Coronary artery (tissue), 2 donors: ENCODE measurements around the gene CFAP97.
"Not testable (repeated sequence)": the region's sequence is repeated elsewhere in the genome, so short reads cannot be mapped to it uniquely, and the experiment has no call there.

ENCODE experiments used
- DNase-seq: peaks from one replicate; pipeline ENCODE4 v3.0.0-alpha.2; 2017; ENCODE audit warnings: low spot score
- H3K27ac ChIP-seq, 2 donors: fragments of 200-600 bp; sonication (generic); one replicate each; pipeline ENCODE4 v1.5.1; 2016 to 2019
- H3K4me3 ChIP-seq: fragments of 200-600 bp; sonication (generic); 2 replicates; pipeline ENCODE4 v1.5.1; 2016; ENCODE audit warnings: mild to moderate bottlenecking, moderate library complexity
- CTCF ChIP-seq: fragments of 200-600 bp; sonication (generic); IDR thresholded peaks from one replicate; pipeline ENCODE4 v1.5.1; 2019; ENCODE audit warnings: antibody characterized with exemption

CFAP97 gene

DNA sequence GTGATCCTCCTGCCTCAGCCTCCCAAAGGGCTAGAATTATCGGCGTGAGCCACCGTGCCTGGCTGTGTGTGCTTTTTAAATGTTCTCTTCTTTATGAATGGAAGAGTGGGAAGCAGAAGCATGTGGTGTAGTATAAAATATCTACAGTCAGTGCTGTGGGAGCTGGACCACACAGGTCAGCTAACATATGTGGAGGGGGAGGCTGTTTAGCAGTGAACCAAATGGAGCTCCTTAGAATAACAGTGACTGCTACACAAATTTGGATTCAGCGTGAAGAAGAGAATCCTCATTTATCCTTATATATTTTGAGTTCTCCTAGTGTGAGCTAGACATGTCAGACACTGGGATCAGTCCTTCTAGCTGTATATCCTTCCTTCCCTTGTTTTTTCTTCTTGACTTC, 8.8 kb upstream of the CFAP97 start:
- TF ChIP-seq CTCF = no peak
- H3K27ac ChIP-seq = no peak overlapping the region
- DNase-seq = no peak
- no peak overlapping the region for H3K4me3 ChIP-seq

DNA sequence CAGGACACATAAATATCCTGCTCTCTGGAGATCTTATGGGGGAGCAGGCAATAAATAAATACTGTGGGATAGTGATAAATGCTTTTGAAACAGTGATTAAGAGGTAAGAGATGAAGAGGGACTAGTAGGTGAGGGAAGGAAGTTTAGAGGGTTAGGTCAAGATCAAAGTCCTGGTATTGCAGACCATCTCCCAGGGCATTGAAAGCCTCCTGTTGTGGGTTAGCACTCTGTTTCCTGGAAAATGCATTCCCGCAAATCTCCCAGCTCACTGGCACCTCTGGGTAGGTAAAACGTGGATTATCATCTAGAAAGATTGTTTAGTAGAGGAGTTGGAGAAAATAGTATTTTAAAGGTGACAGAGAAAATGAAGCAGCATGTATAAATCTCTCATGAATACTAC, 7.8 kb upstream of the CFAP97 start:
- H3K4me3 ChIP-seq = peak overlapping the region; percentile 95
- no peak for DNase-seq
- no peak for TF ChIP-seq CTCF
- no peak overlapping the region for H3K27ac ChIP-seq

DNA sequence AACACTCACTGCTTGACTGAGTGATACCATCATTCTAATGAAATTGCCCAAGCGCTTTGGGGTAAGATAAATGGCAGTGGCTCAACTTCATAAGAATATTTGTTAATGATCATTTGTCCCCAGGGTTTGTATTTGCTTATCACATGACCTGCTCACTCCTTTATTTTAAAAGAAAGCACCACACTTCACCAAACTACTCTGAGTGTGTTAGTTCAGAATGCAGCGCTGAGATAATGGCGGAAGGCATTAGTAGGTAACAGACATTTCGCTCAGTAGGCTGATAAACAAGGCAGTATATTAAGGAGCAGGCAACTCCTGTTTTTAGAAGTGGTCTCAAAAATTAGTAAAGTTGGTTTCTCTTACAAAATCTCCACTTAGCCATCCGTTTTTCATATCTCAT, 7.2 kb upstream of the CFAP97 start:
- peak overlapping the region; percentile 76 to 96 for H3K27ac ChIP-seq
- DNase-seq = no peak
- no peak for TF ChIP-seq CTCF
- peak overlapping the region; percentile 95 for H3K4me3 ChIP-seq

- peak overlapping the region; percentile 95 for H3K4me3 ChIP-seq
- H3K27ac ChIP-seq = peak overlapping the region; percentile 76 to 96
- TF ChIP-seq CTCF = no peak
- DNase-seq = no peak
These were observed 6.5 kb upstream of the CFAP97 start for GRCh38 chr4:185210102-185210981.

DNA sequence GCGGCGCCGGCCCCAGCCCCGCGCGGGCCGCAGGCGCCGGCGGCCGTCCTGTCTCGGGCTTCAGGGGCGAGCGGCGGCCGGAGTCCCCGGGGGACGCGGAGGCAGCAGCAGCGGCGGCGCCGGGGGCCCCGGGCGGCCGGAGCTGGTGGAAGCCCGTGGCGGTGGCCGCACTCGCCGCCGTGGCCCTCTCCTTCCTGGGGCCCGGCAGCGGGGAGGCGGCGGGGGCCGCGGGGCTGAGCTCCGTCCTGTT, 6.0 kb upstream of the CFAP97 start:
- DNase-seq = not testable (repeated sequence)
- Histone ChIP-seq H3K4me3 (peak overlapping the region; percentile 95), H3K27ac (peak overlapping the region; percentile 76 to 96)

- peak within 1 kb of the TSS; percentile 76 to 96 for H3K27ac ChIP-seq
- TF ChIP-seq CTCF = no peak
- peak within 1 kb of the TSS; percentile 95 for H3K4me3 ChIP-seq
- peak; percentile 90 for DNase-seq
These were observed 5.4 kb upstream of the CFAP97 start, which contains the start of gene SNX25 for GRCh38 chr4:185209031-185209851. Gene SNX25, plus strand, starts transcription at chr4:185209598. Its CDS starts 229 bp downstream, at chr4:185209827.

DNA sequence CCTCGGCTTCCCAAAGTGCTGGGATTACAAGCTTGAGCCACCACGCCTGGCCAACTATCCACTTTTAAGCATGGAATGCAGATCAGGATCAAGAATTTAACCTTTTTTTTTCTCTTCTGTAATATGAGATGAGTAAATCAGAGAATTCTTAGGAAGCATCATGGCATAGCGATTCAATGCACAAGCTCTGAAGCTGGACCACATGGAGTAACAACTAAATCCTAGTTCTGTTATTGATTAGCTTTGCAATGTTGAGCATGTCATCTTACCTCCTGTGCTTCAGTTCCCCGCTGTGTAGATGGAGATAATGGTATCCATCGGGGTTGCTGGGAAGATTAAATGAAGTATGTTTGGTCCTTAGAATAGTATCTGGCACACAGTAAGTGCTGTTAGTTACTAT, 3.7 kb upstream of the CFAP97 start:
- H3K4me3 ChIP-seq = no peak overlapping the region
- H3K27ac ChIP-seq = no peak overlapping the region
- TF ChIP-seq CTCF = no peak

More for the DNA sequence above, 3.7 kb upstream of the CFAP97 start:
- DNase-seq = no peak
